HG02623 (cell line): ENCODE results near the gene APP.

Experiments
- ATAC-seq: cut with Tn5 transposase; IDR thresholded peaks from one replicate; pipeline ENCODE4 v1.9.1; 2021; ENCODE audit warnings: moderate library complexity; ENCODE audit not compliant: unreplicated experiment

The APP gene

DNA sequence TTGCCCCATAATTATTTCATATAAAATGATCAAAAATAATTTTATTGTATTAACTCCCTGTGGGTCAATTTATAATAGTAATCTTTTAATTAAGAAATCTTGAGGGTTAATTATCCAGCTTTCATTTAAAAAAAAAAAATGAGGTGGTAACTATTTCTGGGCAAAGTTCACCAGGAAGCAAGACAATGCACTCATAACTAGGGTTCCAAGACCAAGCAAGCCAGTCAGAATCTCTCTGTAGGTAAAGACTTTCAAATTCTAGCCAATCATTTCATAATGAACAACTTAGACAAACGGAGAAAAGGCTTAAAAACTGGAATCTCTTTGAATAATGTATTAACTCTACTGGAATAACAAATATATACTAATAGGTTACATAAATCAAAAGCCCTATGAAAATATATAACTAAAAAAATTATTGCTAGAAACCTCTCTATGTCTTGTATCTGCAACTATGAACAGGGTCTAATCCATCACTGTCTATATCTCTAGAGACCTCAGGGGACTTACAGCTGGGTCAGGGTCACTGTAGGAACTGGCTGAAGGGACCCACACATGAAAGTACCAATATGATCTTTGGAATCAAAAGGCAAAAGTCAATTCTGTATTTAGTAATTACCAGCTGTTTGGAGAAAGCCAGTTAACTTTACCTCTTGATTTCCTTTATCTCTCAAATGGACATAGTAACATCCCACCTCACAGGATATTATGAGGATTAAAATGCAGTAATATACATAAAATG, 43.3 kb downstream of the APP start:
- no peak for ATAC-seq

GRCh38 chr21:26126168-26126553, 44.4 kb downstream of the APP start:
- ATAC-seq: no peak

DNA sequence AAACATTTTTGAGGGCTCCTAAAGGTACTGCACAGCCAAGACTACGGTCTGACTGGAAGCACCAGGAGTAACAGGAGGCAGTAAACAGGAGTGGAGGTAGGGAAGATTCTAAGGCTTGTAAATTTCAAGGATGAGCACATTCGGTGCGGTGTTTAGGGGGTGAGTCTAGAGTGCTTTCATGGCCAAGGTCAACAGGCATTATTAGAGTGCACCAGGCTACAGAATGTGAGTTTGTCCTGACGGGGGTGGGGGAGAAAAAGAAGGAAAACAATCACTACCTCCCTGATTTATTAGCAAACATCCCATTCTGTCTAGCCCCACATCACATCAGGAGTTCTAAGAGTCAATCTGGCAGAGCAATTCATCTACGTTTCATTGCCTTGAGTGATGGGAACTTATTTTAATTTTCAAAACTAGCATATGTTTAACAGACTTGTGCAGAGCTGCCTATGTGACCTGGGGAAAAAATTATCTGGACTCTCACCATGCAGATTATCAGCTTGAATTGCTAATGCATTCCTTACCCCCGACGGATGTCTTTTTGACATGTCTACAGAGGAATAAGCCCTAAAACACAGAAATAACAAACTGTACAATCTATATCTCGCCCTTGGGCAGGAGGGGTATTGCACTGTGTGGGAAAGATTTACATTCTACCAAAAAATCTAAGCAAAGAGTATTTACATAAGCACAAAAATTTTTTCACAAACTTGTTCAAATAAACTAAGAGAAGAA, 45.0 kb downstream of the APP start:
- ATAC-seq: no peak

DNA sequence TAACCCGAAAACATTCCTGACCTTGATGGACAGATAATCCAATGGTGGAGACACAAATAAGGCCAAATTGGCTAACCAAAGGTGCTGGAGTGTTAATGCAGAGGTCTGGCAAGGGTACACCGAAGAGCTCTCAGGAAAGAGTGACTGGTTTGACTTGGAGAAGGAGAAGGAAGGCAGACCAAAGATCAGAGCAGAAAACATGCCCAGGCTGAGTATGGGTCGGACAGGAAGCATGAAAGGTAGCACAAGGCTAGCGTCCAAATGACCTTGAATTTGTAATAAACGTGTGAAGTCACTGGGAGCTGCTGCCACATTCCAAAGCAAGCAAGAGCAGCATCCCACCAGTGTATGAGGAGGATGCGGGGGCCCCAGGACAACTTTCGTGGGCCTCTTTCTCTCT, 45.7 kb downstream of the APP start:
- ATAC-seq: no peak

GRCh38 chr21:26124421-26124833, 46.1 kb downstream of the APP start:
- no peak for ATAC-seq

GRCh38 chr21:26123012-26123411, 47.6 kb downstream of the APP start:
- ATAC-seq: no peak

- ATAC-seq: no peak
Measured at GRCh38 chr21:26120828-26121227, 49.7 kb downstream of the APP start.

DNA sequence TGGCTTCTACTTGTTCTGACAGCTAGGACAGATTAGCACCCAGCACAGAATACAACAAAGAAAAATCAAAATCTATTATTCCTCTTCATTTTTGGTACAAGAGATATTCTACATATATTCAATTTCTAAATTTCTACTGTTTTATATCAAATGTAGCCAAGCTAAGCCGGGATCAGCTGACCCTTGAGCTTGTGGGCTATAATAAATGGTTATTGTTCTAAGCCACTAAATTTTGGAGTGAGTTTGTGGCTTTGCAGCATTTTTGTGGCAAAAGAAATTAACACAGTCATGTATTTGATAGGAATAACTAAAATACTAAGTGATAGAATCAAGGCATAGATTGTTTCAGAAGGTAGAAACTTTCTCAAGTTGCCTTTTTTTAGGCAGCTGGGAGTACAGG, 50.7 kb downstream of the APP start:
- ATAC-seq: no peak

GRCh38 chr21:26118938-26119540, 51.5 kb downstream of the APP start:
- ATAC-seq: no peak

GRCh38 chr21:26117972-26118367, 52.6 kb downstream of the APP start:
- ATAC-seq: no peak

DNA sequence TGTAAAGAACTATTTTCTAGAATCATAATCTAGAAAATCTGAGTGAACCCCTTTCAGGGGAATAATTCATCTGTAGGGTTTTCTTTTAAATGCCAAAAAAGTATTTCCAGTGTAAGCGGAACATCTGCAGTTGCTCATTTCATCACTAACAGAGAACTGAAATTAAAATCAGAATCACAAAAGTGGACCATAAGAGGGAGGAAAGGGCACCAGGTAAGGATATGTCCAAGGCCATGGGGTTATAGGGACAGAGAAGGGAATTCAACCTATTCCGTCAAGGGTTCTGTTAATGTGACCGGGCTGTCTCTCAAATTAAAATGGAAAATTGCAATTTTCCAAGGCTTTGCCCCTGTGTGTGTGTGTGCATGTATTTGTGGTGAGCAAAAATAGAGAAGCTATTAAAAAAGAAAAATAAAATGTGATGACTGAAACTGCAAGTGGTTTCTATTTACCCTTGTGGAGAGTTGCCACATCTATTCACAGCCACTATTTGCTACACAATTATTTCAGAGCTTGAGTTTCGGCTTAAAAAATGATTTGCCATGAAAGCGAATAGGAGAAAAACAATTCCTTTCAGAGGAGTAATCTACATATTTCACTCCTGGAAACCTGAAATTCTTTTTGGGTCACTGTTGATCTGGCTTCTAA, 53.1 kb downstream of the APP start:
- no peak for ATAC-seq

DNA sequence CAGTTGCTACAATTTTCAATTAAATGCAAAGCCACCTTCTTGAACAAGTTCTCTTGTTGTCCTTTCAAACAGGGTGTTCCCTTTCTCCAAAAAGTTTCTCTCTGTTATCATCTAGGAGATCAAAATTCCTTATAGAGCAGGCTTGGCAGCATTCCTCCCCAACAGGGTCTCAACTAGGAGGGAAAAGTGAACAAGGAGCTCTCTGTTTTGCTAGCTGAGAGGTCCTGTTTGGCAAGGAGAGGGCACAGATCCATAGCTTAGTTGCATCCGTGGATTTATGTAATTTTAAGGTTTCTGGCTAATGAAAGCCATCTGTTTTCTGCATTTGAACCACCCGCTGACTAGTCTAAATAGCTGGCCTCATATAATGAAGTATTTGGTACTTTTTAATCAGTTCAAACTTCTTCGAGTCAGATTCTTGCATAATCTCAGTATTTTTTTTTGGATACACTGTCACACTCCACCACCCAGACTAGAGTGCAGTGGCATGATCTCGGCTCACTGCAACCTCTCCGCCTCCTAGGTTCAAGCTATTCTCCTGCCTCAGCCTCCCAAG, 54.0 kb downstream of the APP start:
- no peak for ATAC-seq

GRCh38 chr21:26115899-26116298, 54.7 kb downstream of the APP start:
- ATAC-seq: no peak

GRCh38 chr21:26115305-26115704, 55.3 kb downstream of the APP start:
- ATAC-seq: no peak

GRCh38 chr21:26112975-26113374, 57.6 kb downstream of the APP start:
- no peak for ATAC-seq

DNA sequence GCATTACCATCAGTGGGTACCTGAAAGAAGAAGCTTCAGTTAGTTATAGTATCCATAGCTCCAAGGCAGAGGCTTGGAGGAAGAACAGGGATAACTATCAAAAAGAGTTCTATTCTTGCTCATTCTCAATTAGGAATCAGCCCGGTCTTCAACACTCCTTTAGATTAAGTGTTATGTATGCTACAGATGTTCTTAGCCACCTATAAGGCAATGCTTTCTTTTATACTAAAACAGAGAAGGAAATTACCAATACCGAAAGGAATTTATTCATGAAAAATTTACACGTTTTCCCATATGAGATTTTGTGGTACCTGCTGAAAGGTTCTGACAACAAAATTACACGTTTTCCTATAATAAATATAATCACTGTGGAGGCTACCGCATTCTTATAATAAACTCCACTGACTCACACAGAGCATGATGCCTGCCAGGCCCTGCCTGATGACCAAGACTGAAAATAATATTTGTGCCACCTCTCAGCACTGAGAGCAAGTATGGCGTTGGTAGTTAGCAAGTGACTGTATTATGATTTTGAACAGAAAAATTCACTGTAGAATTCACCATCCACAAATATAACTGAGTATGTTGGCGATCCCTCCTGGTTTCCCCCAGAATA, 58.3 kb downstream of the APP start:
- no peak for ATAC-seq

- ATAC-seq: no peak
Measured at GRCh38 chr21:26110715-26111114, 59.9 kb downstream of the APP start.

DNA sequence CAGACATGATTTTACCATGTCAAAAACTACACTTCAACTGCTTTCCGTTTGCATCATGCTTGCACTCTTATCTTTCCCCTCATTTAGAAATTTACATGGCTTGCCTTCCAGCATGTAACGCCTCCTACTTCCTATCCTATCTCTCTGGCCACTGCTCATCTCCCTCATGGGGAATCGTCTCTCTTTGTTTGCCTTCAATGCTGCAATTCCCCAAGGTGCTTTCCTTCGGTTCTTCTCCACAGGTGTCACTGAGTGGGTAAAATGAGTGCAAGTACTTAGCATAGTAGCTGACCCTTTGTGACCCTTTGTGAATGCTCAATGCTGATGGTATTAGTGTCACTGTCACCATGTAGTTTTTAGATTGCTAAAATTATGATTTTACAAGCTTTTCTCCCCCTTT, 63.1 kb downstream of the APP start:
- no peak for ATAC-seq

DNA sequence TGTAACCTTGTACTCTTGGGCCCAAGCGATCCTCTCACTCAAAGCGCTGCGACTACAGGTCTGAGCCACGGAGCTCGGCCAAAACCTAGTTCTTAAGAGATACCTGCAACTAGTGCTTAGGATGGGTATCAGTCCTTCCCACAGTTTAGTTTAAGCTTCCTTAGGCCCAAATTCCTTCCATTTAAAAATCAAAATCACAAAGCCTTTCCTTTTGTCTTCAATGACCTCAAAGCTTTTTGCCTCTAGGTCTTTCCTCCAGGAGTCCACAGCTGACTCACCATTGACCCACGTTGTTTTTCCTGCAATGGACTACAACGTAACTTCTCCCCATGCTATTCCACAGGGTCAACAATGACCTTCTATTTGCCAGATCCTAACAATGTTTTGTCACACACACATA, 64.0 kb downstream of the APP start:
- no peak for ATAC-seq

GRCh38 chr21:26105819-26106218, 64.8 kb downstream of the APP start:
- no peak for ATAC-seq

- ATAC-seq: no peak
Measured at GRCh38 chr21:26100573-26100972, 70.0 kb downstream of the APP start.
